Neural cell (in vitro differentiated cells): ENCODE results near the gene NSUN3. TPM values are rescaled to one million over a fixed set of nuclear protein-coding genes. Genes with fewer than 3 reads are reported as not detected.

Experiments used
- H2AFZ ChIP-seq: fragments of 200-600, 300-800 bp; sonication (generic), shearing (Covaris generic); 2 replicates; pipeline ENCODE4 v1.6.0; 2014; ENCODE audit warnings: low read depth, mild to moderate bottlenecking, antibody characterized with exemption, low read length, moderate library complexity
- H3F3A ChIP-seq: fragments of 200-600 bp; shearing (Covaris generic); 2 replicates; pipeline ENCODE4 v1.6.1; 2016; ENCODE audit warnings: mild to moderate bottlenecking, moderate library complexity, mixed read lengths, antibody characterized with exemption, low read length; ENCODE audit not compliant: insufficient read depth, poor library complexity, severe bottlenecking
- H3K27ac ChIP-seq: fragments of 200-600, 300-800 bp; sonication (generic), shearing (Covaris generic); 2 replicates; pipeline ENCODE4 v1.5.1; 2014; ENCODE audit warnings: mild to moderate bottlenecking, low read length, moderate library complexity
- H3K27me3 ChIP-seq: fragments of 300-800, 200-600 bp; sonication (generic), shearing (Covaris generic); 2 replicates; pipeline ENCODE4 v1.6.0; 2014; ENCODE audit warnings: mild to moderate bottlenecking, low read depth, low read length, moderate library complexity; ENCODE audit not compliant: insufficient read depth
- H3K36me3 ChIP-seq: fragments of 300-800, 200-600 bp; sonication (generic), shearing (Covaris generic); 2 replicates; pipeline ENCODE4 v1.5.1; 2014; ENCODE audit warnings: mild to moderate bottlenecking, antibody characterized with exemption, low read length, moderate library complexity; ENCODE audit not compliant: insufficient read depth
- H3K4me2 ChIP-seq: fragments of 300-800, 200-600 bp; sonication (generic), shearing (Covaris generic); 2 replicates; pipeline ENCODE4 v1.6.0; 2014; ENCODE audit warnings: mild to moderate bottlenecking, low read length
- H3K4me3 ChIP-seq: fragments of 300-800, 200-600 bp; sonication (generic), shearing (Covaris generic); 2 replicates; pipeline ENCODE4 v1.5.1; 2014; ENCODE audit warnings: mild to moderate bottlenecking, low read length, moderate library complexity
- H3K79me2 ChIP-seq: fragments of 200-600 bp; shearing (Covaris generic); replicated peaks from 2 replicates; pipeline ENCODE4 v1.6.0; 2014; ENCODE audit warnings: mild to moderate bottlenecking, low read length, moderate library complexity; ENCODE audit not compliant: insufficient read depth
- H3K9ac ChIP-seq: fragments of 300-800, 200-600 bp; sonication (generic), shearing (Covaris generic); 2 replicates; pipeline ENCODE4 v1.6.1; 2016; ENCODE audit warnings: mild to moderate bottlenecking, low read length, mixed read lengths
- H3K9me2 ChIP-seq: fragments of 200-600 bp; shearing (Covaris generic); 2 replicates; pipeline ENCODE4 v1.6.1; 2016; ENCODE audit warnings: mild to moderate bottlenecking, low read length, mixed read lengths; ENCODE audit not compliant: insufficient read depth
- H3K9me3 ChIP-seq: fragments of 200-600, 300-800 bp; sonication (generic), shearing (Covaris generic); 2 replicates; pipeline ENCODE4 v1.6.1; 2016; ENCODE audit warnings: mild to moderate bottlenecking, mixed run types, low read length, moderate library complexity, mixed read lengths
- H4K20me1 ChIP-seq: fragments of 200-600 bp; shearing (Covaris generic); 2 replicates; pipeline ENCODE4 v1.6.1; 2016; ENCODE audit warnings: mild to moderate bottlenecking, mixed run types; ENCODE audit not compliant: insufficient read depth
- CTCF ChIP-seq: fragments of 450-650 bp; IDR thresholded peaks from 2 replicates; pipeline ENCODE4 v1.5.1; 2014; ENCODE audit warnings: antibody characterized with exemption, mild to moderate bottlenecking, moderate library complexity; ENCODE audit not compliant: poor library complexity, severe bottlenecking
- EP300 ChIP-seq: fragments of 450-650 bp; conservative IDR thresholded peaks from 2 replicates; pipeline ENCODE4 v1.6.1; 2014; ENCODE audit warnings: antibody characterized with exemption, mild to moderate bottlenecking, moderate library complexity; ENCODE audit not compliant: poor library complexity, severe bottlenecking
- EZH2 ChIP-seq: fragments of 200-600, 300-800 bp; shearing (Covaris generic), sonication (generic); IDR thresholded peaks from 2 replicates; pipeline ENCODE4 v1.6.1; 2014; ENCODE audit warnings: antibody characterized with exemption, low read length, borderline replicate concordance, mild to moderate bottlenecking; ENCODE audit not compliant: insufficient read depth, poor library complexity, severe bottlenecking
- MXI1 ChIP-seq: fragments of 450-650 bp; conservative IDR thresholded peaks from 2 replicates; pipeline ENCODE4 v1.6.1; 2014; ENCODE audit warnings: antibody characterized with exemption, mild to moderate bottlenecking; ENCODE audit not compliant: poor library complexity, severe bottlenecking
- POLR2AphosphoS5 ChIP-seq: IDR thresholded peaks from 2 replicates; pipeline ENCODE4 v1.6.1; 2012
- RAD21 ChIP-seq: fragments of 450-650 bp; conservative IDR thresholded peaks from 2 replicates; pipeline ENCODE4 v1.6.1; 2014; ENCODE audit warnings: antibody characterized with exemption, mild to moderate bottlenecking, moderate library complexity
- REST ChIP-seq: IDR thresholded peaks from 2 replicates; pipeline ENCODE4 v1.6.1; 2012; ENCODE audit warnings: borderline replicate concordance
- SMC3 ChIP-seq: fragments of 450-650 bp; conservative IDR thresholded peaks from 2 replicates; pipeline ENCODE4 v1.6.1; 2014; ENCODE audit warnings: antibody characterized with exemption, mild to moderate bottlenecking, moderate library complexity; ENCODE audit not compliant: poor library complexity
- TAF1 ChIP-seq: IDR thresholded peaks from 2 replicates; pipeline ENCODE4 v1.6.1; 2012; ENCODE audit warnings: low read depth
- polyA plus RNA-seq: library from polyadenylated mRNA; depleted of rRNA; stranded (reverse); fragments of >200 nt; gene quantifications from 2 replicates; pipeline ENCODE4 v1.2.3, GENCODE V29; 2014

NSUN3 gene
- polyA plus RNA-seq, 1 donor from 2014 or later, result 10.8 TPM

GRCh38 chr3:94117729-94118128 is 54.9 kb downstream of the NSUN3 start:
- Histone ChIP-seq H4K20me1 (no peaks in the 10 kb centered on the region), H2AFZ (no peak overlapping the region), H3K79me2 (no peaks in the 10 kb centered on the region), H3K9ac (no peak overlapping the region), H3K9me3 (no peaks in the 10 kb centered on the region), H3K4me2 (no peak overlapping the region), H3K27ac (no peak overlapping the region), H3F3A (no peaks in the 10 kb centered on the region), H3K9me2 (no peaks in the 10 kb centered on the region), H3K4me3 (no peak overlapping the region), H3K36me3 (no peaks in the 10 kb centered on the region), H3K27me3 (no peaks in the 10 kb centered on the region)
- no peak for TF ChIP-seq POLR2AphosphoS5
- TF ChIP-seq TAF1, result no peak
- TF ChIP-seq RAD21, result no peak
- no peak for TF ChIP-seq REST
- no peak for TF ChIP-seq EP300
- no peak for TF ChIP-seq EZH2
- TF ChIP-seq CTCF, result no peak

- H3K4me3 ChIP-seq, result no peak overlapping the region
- H3K36me3 ChIP-seq, result no peaks in the 10 kb centered on the region
- H3K9ac ChIP-seq, result no peak overlapping the region
- H3F3A ChIP-seq, result no peaks in the 10 kb centered on the region
- no peaks in the 10 kb centered on the region for H3K27me3 ChIP-seq
- H3K9me2 ChIP-seq, result no peaks in the 10 kb centered on the region
- H3K79me2 ChIP-seq, result no peaks in the 10 kb centered on the region
- H2AFZ ChIP-seq, result no peak overlapping the region
- H3K27ac ChIP-seq, result no peak overlapping the region
- no peak for TF ChIP-seq SMC3
- no peak for TF ChIP-seq TAF1
- no peak for TF ChIP-seq EZH2
- TF ChIP-seq MXI1, result no peak
- no peak for TF ChIP-seq POLR2AphosphoS5
- no peak for TF ChIP-seq EP300
- no peak for TF ChIP-seq CTCF
- TF ChIP-seq RAD21, result no peak
- no peak for TF ChIP-seq REST
- no peaks in the 10 kb centered on the region for H3K9me3 ChIP-seq
- H4K20me1 ChIP-seq, result no peaks in the 10 kb centered on the region
- no peak overlapping the region for H3K4me2 ChIP-seq
These were observed 55.5 kb downstream of the NSUN3 start for GRCh38 chr3:94118390-94118789.
